ENCODE measurements around the gene SORBS1.

The SORBS1 gene

DNA sequence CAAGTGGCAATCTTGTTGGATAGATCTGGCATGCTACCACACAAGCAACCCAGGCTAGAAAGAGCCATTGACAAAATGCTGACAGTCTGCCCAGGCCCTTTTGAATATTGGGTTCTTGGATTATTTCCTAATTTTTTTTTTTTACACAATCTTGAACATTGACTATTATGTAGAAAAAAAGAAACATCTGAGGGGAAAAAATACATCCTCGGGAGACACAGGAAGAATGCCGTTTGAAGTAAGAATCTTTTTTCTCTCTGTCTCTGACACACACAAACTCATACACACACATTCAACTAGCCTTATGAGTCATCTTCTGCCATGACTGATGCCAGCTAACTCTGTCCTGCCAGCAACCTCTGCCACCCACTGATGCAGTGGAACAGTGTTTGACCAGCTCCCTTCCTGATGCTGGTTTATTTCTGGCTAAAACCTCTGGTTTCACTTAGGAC is 47.2 kb downstream of the SORBS1 start:
- peak in 8 of 14 donors; percentile 22 to 76 (median 43) for DNase-seq

- DNase-seq, result no peak
Observed at GRCh38 chr10:95513008-95513589, 48.1 kb downstream of the SORBS1 start.

DNA sequence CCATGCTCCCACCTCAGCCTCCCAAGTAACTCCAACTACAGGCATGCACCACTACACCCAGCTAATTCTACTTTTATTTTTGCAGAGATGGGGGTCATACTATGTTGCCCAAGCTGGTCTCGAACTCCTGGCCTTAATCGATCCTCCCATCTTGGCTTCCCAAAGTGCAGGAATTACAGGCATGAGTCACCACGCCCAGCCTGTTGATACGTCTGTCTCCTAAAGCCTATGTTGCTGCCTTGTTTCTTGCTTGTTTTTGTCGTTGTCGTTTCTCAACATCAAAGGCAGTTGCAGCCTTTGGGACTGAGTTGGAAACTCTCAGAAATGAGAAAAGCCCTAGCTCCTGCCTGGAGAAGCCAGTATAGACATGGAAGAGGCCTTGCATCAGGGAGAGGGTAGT is 49.9 kb downstream of the SORBS1 start:
- no peak for DNase-seq

- DNase-seq, result no peak
Observed at GRCh38 chr10:95509251-95509650, 51.9 kb downstream of the SORBS1 start.

GRCh38 chr10:95508730-95509129 is 52.4 kb downstream of the SORBS1 start:
- no peak for DNase-seq

- no peak for DNase-seq
Observed at GRCh38 chr10:95506056-95506737, 55.0 kb downstream of the SORBS1 start.

DNA sequence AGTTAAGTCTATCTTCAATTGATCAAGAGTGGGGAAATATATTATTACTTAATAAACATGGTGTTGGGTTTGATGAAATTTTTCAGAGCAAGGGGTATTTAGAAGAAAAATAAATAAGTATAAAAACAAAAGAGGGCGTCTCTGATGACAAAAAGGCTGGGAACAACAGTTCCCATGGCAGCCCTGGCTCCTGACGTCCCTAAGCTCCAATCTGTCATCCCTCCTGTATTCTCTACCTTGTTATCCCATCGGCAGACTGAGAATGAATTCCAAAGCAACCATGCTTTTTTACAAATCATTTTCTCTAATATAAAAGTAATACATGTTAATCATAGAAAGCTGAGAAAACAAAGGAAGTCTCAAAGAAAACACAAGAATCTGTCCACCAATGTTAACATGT is 55.5 kb downstream of the SORBS1 start:
- peak in 1 of 14 donors; percentile 70 for DNase-seq

DNA sequence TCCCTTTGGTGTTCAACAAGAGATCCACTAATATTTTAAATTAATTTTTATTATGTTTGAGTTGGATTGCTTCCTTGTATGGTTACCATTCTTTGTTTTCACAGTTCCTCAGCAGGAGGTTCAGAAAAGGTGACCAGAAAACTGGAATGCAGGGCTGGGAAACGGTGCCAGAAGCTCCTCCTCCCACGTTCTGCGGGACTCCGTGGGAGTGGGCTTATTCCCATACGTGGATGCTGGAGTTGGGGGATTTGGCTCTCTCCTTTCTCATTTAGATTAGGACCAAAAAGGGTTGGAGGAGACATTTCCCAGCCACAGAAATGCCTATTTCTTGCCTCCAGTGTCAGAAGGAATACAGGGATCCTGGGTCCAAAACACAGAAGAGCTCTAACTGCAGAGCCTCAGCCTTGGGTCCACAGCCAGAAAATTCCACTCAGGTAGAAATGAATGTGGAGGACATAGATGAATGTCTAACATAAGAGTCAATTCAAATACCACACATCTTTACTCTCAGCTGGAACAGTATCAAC is 56.0 kb downstream of the SORBS1 start:
- peak in 1 of 14 donors; percentile 70 for DNase-seq

DNA sequence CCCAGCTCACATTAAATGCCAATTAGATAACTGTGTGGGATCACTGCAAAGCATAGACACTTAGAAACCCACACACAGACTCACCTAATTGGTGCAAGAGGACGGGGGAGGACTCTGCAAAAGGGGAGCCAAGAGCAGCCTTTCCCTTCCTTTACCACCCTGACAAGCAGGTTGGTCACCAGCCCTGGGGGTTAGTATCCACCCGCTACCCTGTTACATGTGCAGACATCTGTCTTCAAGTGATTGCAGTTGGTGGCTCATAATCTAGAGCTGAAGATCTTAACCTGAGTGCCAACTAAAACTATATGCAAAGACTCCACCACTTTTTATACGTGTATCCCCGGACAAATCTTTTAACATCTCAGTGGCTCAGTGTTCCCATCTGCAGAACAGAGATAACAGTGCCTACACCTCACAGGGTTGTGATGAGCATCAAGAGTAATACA is 56.9 kb downstream of the SORBS1 start:
- no peak for DNase-seq

- DNase-seq, result no peak
Observed at GRCh38 chr10:95503526-95503925, 57.6 kb downstream of the SORBS1 start.

GRCh38 chr10:95503001-95503400 is 58.2 kb downstream of the SORBS1 start:
- DNase-seq, result no peak

GRCh38 chr10:95502377-95502776 is 58.8 kb downstream of the SORBS1 start:
- no peak for DNase-seq

DNA sequence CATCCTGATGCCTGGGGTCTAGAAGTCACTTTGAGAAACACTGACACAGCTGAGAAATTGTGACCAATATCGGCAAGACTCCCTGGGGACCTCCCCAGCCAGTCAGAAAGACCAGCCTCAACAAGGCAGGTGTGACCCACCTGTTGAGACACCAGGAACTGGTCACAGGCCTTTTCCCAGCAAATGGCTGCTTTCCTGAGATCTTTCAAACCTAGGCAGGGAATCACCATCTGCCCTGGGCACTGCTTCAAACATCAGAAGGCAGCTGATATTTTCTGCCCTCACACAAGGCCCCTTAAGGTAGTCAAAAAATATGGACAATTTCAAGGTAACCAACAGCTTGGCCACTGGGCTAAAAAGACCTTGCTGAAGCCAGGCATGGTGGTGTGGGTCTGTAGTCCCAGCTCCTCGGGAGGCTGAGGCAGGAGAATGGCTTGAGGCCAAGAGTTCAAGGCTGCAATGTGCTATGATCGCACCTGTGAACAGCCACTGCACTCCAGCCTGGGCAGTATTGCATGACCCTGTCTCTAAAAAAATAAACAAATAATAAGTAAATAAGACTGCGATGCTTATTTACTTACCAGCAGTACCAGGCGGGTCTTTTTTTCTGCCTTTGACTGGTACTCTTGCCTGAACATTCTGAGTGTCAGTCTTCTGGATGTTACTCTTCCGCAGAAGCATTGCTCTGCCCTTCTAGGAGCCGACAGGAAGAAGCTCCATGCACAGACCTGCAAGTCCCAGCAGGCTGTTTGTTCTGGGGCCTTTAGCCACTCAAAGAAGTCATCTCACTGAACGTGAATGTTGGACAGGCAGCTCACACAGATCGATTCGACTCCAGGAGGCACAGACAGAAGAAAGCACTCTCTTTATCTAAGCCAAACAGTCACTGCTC is 59.7 kb downstream of the SORBS1 start:
- peak in 1 of 14 donors; percentile 65 for DNase-seq

GRCh38 chr10:95500649-95501048 is 60.5 kb downstream of the SORBS1 start:
- no peak for DNase-seq

GRCh38 chr10:95500097-95500496 is 61.1 kb downstream of the SORBS1 start:
- DNase-seq, result no peak

- DNase-seq, result no peak
Observed at GRCh38 chr10:95499482-95499989, 61.6 kb downstream of the SORBS1 start.

- DNase-seq, result no peak
Observed at GRCh38 chr10:95496951-95497350, 64.2 kb downstream of the SORBS1 start.

GRCh38 chr10:95496246-95496911 is 64.8 kb downstream of the SORBS1 start:
- no peak for DNase-seq

GRCh38 chr10:95493862-95494261 is 67.3 kb downstream of the SORBS1 start:
- DNase-seq, result no peak

DNA sequence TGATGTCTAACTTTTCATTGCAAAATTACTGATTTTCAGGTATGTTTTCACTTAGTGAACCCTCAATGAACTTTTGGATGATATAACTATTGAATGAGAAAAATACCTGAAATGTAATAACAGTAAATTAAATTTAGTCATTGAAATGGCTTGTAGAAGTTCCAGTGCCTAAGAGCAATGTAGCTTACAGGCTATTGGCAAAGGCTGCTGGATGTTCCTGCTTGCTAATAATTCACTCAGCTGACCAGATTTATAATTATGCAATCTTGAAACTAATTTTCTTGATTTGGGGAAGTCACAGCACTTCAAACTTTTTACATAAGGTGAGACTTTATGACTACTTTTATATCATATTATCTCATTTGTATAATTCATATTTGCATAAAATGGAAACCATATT is 73.2 kb downstream of the SORBS1 start:
- no peak for DNase-seq

DNA sequence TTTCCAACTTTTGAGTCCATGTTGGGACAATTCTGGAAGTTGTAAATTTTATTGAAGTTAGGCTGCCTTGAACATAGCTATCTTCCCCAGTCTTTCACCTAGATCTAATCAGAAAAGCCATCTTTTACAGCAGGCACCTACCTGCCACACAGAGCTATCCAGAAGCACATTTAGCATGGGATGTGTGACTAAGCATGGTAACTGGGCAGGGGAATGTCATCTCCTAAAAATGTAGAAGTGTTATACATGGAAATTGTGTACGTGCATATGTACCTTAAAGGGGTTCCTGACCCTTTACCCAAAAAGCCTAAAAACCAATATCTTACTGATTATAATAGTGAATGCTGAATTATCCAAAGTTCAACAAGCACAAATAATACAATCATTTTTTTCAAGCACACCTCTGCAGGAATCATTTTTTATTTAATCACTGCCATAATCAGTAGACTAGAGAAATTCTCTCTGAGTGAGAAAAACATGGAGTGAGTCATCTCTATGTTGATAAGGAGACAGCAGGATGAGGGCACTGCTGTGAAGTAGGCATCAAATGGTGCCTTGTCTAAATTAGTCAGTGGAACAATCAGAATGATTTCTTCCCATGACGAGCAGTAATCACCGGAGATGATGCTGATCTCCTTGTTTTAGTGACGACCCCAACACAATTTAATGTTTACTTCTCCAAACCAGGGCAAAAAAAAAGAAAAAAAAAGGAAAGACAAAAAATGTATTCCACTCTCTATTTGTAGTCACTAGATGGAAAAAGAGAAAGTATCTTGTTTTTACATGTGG is 75.9 kb downstream of the SORBS1 start:
- DNase-seq, result no peak
